Aorta (tissue), 5 donors: ENCODE data around the gene COA4. TPM values are rescaled to one million over a fixed set of nuclear protein-coding genes. Genes with fewer than 3 reads are reported as not detected.
"Not testable (repeated sequence)": the region's sequence is repeated elsewhere in the genome, so short reads cannot be mapped to it uniquely, and the experiment has no call there.

Source experiments
- ATAC-seq: fragments of 200-7000 bp; cut with Tn5 transposase; one replicate; pipeline ENCODE4 v1.9.1; 2022; ENCODE audit warnings: moderate library complexity; ENCODE audit not compliant: low FRiP score
- DNase-seq, 2 donors: peaks; one replicate each; pipeline ENCODE4 v3.0.0-alpha.2; 2020
- H3K27ac ChIP-seq, 2 donors: one replicate each; pipeline ENCODE4 v1.5.1; 2013; ENCODE audit warnings: low read length in 2 of 2, mild to moderate bottlenecking in 2 of 2, moderate library complexity in 2 of 2, control low read depth in 1 of 2, inconsistent platforms in 1 of 2, low read depth in 1 of 2
- H3K27me3 ChIP-seq, 2 donors: one replicate each; pipeline ENCODE4 v1.6.1; 2013; ENCODE audit warnings: control low read depth in 1 of 2, low read length in 1 of 2, mild to moderate bottlenecking in 1 of 2, moderate library complexity in 1 of 2; ENCODE audit not compliant: insufficient read depth in 2 of 2, control insufficient read depth in 1 of 2
- H3K36me3 ChIP-seq, 2 donors: one replicate each; pipeline ENCODE4 v1.6.1; 2013; ENCODE audit warnings: control low read depth in 1 of 2, low read length in 1 of 2, mild to moderate bottlenecking in 1 of 2; ENCODE audit not compliant: insufficient read depth in 2 of 2, control insufficient read depth in 1 of 2
- H3K4me1 ChIP-seq, 2 donors: one replicate each; pipeline ENCODE4 v1.6.1; 2013; ENCODE audit warnings: low read length in 2 of 2, control low read depth in 1 of 2, mild to moderate bottlenecking in 1 of 2, moderate library complexity in 1 of 2; ENCODE audit not compliant: insufficient read depth in 2 of 2, control insufficient read depth in 1 of 2
- H3K4me3 ChIP-seq, 2 donors: one replicate each; pipeline ENCODE4 v1.5.1; 2013; ENCODE audit warnings: low read length in 2 of 2, control low read depth in 1 of 2, mild to moderate bottlenecking in 1 of 2
- H3K9me3 ChIP-seq: one replicate; pipeline ENCODE4 v1.6.1; 2013; ENCODE audit warnings: mild to moderate bottlenecking, low read length; ENCODE audit not compliant: control insufficient read depth
- WGBS, 2 donors: extraction: QIAGEN DNeasy Blood & Tissue Kit; methylation state at CpG; one replicate each; pipeline ENCODE4 v1.1.7; 2013; 5-methylcytosine and 5-hydroxymethylcytosine counted together
- intact Hi-C, 2 donors: fragments of 100-400 bp; cut with DNase I; formaldehyde crosslinking; loops; one replicate each; pipeline versions ENCODE4 v1.14.2 to v1.15.0; 2022
- polyA plus RNA-seq, 2 donors: library from polyadenylated mRNA; stranded (reverse); fragments of 200-250 nt; gene quantifications; one replicate each; pipeline ENCODE4 v1.2.3, GENCODE V29; 2013
- total RNA-seq, 2 donors: library from RNA; stranded (reverse); fragmentation: NEBNext Ultra II Directional; extraction: Animal tissue kit (Norgen Biotek cat#: 25700); gene quantifications; one replicate each; pipeline ENCODE4 v1.2.1, GENCODE V29; 2021
- donor health status: healthy with polysubstance abuse.
- donor health status: Bipolar disorder and iron deficiency.
- donor health status: DM: no; HTN: no; CAD: no.
- donor health status: DM: no; HTN: no; CAD: no.
- donor health status: DM: yes; HTN: yes; CAD: no.

The COA4 gene
- total and polyA plus RNA-seq, 4 donors: 34.1 to 77.0 (median 47.8) TPM

DNA sequence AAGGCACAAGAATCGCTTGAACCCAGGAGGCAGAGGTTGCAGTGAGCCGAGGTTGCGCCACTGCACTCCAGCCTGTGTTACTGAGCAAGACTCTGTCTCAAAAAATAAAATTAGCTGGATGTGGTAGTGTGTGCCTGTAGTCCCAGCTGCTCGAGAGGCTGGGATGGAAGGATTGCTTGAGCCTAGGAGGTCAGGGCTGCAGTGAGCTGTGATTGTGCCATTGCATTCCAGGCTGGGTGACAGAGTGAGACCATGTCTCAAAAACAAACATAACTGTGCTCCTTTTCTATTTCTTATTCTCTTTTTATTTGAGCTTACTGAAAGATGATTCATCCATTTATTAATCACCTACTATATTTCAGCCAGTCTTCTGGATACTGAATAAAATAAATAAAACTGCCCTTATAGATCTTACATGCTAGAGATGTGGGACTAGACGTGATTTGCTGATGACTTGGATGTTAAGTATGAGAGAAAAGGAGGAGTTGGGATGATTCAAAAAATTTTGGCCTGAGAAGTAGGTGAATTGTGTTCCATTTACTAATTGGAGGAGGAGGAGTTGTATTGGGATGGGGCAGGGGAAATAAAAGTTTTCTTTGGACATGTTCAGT lies 18.2 kb upstream of the COA4 start:
- Histone ChIP-seq H3K36me3 (peaks cover 2% of the 10 kb centered on the region in 2 donors), H3K4me1 (no peaks in the 10 kb centered on the region), H3K4me3 (no peak overlapping the region), H3K27ac (no peak overlapping the region), H3K9me3 (no peaks in the 10 kb centered on the region), H3K27me3 (no peaks in the 10 kb centered on the region)
- DNase-seq: no peak
- WGBS, 2 donors: 88 to 94% methylated on average over 5 of the region's 5 CpGs
- intact Hi-C loops: no loop called here
- no peak for ATAC-seq

DNA sequence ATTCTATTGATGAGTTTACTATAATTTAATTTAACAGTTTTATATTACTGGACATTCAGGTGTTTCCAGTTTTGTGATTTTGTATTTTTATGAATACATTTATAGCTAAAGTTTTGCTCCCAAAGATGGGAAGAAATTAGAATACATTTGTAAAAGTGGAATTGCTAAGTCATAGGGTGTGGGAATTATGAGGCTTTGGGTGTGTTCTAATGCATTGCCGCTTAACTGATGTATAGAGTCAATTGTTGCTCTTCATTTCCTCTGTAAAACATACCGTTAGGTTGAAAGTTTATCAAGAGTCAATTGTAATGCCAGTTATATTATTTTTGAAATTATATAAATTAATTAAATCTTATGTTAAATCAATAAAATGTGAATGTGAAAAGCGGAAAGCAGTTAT lies 16.4 kb upstream of the COA4 start:
- Histone ChIP-seq H3K4me1 (no peaks in the 10 kb centered on the region), H3K9me3 (no peaks in the 10 kb centered on the region), H3K27ac (no peak overlapping the region), H3K4me3 (no peak overlapping the region), H3K36me3 (peaks cover 2 to 3% of the 10 kb centered on the region in 2 donors), H3K27me3 (no peaks in the 10 kb centered on the region)
- WGBS, 2 donors: 97 to 98% methylated on average over 3 of the region's 3 CpGs
- DNase-seq (no peak), ATAC-seq (no peak)
- intact Hi-C loops: no loop called here

DNA sequence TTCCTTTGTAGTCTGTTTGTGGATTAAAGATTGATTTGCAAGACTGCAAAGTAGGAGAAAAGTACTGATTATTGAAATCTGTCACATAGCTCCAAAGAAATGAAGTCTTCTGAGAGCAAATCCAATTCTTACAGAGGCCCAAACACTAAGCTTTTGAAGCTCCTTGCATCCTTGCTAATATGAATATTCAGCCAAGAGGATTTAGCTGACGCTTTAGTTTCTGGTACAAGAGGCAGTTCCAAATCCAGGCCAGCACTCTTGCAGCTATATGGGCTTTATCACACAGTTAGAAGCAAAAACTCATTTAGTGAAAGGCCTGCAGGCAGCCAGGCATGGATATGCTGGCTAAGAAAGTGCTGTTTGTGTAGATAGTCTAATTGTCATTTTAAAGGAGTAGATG lies 12.9 kb upstream of the COA4 start:
- Histone ChIP-seq H3K4me3 (no peak overlapping the region), H3K36me3 (peaks cover 2% of the 10 kb centered on the region in 2 donors)

DNA sequence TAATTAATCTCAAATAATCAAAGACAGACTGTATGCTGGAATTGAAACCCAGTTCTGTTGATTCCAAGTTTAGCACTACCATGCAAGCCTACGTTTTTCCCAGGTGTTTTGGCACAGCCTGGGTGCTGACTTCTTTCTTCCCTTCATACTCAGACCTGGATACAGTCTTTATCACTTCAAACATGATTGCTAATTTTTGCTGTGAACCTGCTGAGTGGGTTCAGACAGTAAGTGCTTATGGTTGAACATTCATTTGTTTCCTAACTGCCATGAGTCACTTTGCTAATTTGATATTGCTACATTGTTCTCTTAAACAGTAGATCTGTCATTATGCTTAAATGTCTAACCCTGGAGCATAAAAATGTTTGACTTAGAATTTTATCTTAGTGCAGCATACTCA lies 12.4 kb upstream of the COA4 start:
- ATAC-seq: no peak
- Histone ChIP-seq H3K36me3 (peaks cover 2% of the 10 kb centered on the region in 2 donors), H3K27me3 (no peaks in the 10 kb centered on the region)

More for the DNA sequence above, 12.9 kb upstream of the COA4 start:
- WGBS, 2 donors: 91 to 94% methylated on average over 1 of the region's 1 CpG
- Histone ChIP-seq H3K27me3 (no peaks in the 10 kb centered on the region), H3K27ac (no peak overlapping the region), H3K4me1 (no peaks in the 10 kb centered on the region), H3K9me3 (no peaks in the 10 kb centered on the region)
- intact Hi-C loops: no loop called here
- no peak for ATAC-seq
- DNase-seq: no peak

DNA sequence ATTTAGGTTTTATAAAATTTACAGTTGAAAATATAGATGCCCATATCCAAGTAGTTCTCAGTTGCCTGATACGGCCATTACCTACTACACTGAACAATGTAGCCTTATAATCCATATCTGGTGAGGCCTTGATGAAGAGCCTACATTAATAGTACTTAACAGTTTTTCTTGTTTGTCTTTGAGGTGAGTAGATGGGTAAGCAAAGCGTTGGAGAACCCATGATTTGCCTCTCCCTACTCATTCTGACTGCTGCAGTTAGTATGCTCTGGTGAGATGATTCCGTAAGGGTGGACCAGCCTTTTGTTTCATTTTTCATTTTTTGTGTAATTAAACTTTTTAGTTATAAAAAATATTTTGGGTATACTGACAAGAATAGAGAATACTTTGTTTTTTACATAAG lies 11.6 kb upstream of the COA4 start:
- H3K27me3 ChIP-seq: no peaks in the 10 kb centered on the region
- no peaks in the 10 kb centered on the region for H3K4me1 ChIP-seq
- H3K36me3 ChIP-seq: peaks cover 2 to 3% of the 10 kb centered on the region in 2 donors
- intact Hi-C loops: no loop called here
- no peaks in the 10 kb centered on the region for H3K9me3 ChIP-seq
- no peak overlapping the region for H3K27ac ChIP-seq
- 89 to 90% methylated on average over 3 of the region's 3 CpGs for WGBS, 2 donors
- H3K4me3 ChIP-seq: no peak overlapping the region
- DNase-seq (no peak), ATAC-seq (no peak)

More for the DNA sequence above, 12.4 kb upstream of the COA4 start:
- Histone ChIP-seq H3K4me1 (no peaks in the 10 kb centered on the region), H3K9me3 (no peaks in the 10 kb centered on the region), H3K27ac (no peak overlapping the region), H3K4me3 (no peak overlapping the region)
- WGBS, 2 donors: 42 to 51% methylated on average over 1 of the region's 1 CpG
- DNase-seq: no peak
- intact Hi-C loops: no loop called here

DNA sequence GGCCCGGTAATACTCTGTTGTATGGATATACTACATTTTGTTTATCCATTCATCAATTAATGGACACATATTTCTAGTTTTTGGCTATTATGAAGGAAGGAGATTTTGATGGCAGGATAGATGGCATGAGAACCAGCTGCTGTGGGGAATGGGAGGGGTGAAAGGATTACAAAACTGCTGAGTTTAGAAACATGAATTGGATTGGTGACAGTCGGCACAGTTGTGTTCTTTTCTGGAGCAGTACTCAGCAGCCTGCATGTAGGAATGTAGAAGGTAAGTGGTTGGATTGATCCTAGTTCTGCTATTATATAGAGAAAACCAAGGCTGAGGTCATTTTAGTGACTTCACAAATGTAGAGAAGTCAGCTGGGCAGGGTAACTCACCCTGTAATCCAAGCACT lies 7.2 kb upstream of the COA4 start:
- intact Hi-C loops: no loop called here
- 88 to 91% methylated on average over 2 of the region's 2 CpGs for WGBS, 2 donors
- H3K4me1 ChIP-seq: no peaks in the 10 kb centered on the region
- no peak overlapping the region for H3K27ac ChIP-seq
- H3K27me3 ChIP-seq: no peaks in the 10 kb centered on the region
- H3K4me3 ChIP-seq: no peak overlapping the region
- ATAC-seq: no peak
- DNase-seq: no peak
- no peaks in the 10 kb centered on the region for H3K9me3 ChIP-seq
- H3K36me3 ChIP-seq: peaks cover 0 to 2% of the 10 kb centered on the region in 2 donors

DNA sequence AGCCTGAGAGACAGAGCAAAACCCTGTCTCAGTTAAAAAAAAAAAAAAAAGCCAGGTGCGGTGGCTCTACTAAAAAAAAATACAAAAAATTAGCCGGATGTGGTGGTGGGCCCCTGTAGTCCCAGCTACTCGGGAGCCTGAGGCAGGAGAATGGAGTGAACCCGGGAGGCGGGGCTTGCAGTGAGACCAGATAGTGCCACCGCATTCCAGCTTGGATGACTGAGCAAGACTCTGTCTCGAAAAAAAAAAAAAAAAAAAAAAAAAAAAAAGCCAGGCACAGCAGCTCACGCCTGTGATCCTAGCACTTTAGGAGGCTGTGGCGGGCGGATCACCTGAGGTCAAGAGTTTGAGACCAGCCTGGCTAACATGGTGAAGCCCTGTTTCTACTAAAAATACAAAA lies 3.8 kb upstream of the COA4 start:
- DNase-seq, H3K27me3 ChIP-seq, H3K27ac ChIP-seq, H3K4me1 ChIP-seq, ATAC-seq, H3K36me3 ChIP-seq, intact Hi-C loops, H3K4me3 ChIP-seq, H3K9me3 ChIP-seq: not testable (repeated sequence)
- 91 to 93% methylated on average over 8 to 10 of the region's 10 CpGs for WGBS, 2 donors

DNA sequence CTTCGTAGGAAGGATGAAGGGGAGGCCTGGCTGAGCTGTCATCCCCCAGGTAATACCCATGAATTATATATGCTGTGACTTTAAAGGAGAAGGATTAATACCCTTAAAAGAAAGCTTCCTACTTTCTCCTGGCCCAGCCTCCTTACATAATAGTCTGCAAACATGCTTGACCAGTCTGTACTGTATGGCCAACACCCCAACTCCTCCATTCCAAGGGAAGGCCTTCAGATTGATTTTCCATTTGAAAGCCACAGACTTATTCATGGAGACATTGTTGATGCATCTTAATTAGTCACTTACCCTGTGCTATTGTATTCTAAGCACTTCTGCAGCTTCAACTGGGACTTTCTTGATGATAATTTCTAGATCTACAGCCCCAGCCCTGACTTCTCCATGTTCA lies 2.1 kb upstream of the COA4 start:
- 78 to 80% methylated on average over 1 of the region's 1 CpG for WGBS, 2 donors
- H3K9me3 ChIP-seq: no peaks in the 10 kb centered on the region
- H3K4me3 ChIP-seq: no peak overlapping the region
- H3K27ac ChIP-seq: no peak overlapping the region
- no peak for DNase-seq
- no peaks in the 10 kb centered on the region for H3K36me3 ChIP-seq
- no peak for ATAC-seq
- peaks cover 0 to 7% of the 10 kb centered on the region in 2 donors for H3K4me1 ChIP-seq
- intact Hi-C loops: no loop called here
- no peaks in the 10 kb centered on the region for H3K27me3 ChIP-seq

DNA sequence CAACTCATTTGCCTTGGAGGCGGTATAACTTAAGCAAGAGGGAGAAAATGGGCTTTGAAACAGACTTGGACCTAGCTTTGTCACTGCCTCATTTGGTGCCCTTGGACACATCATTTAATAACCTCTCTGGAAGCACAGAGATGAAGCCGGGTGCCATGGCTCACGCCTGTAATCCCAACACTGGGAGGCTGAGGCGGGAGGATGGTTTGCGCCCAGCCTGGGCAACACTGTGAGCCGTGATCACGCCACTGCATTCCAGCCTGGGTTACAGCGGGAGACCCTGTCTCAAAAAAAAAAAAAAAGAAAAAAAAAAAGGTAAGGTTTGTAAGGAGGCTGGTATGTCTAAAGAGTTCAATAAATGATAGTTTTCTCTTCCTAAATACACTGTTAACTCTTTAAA lies 806 bp downstream of the COA4 start:
- Histone ChIP-seq H3K9me3 (no peaks in the 10 kb centered on the region), H3K27ac (no peak overlapping the region), H3K36me3 (peaks cover 0 to 2% of the 10 kb centered on the region in 2 donors), H3K27me3 (no peaks in the 10 kb centered on the region), H3K4me3 (peak overlapping the region; percentile 74 to 79), H3K4me1 (peaks cover 0 to 7% of the 10 kb centered on the region in 2 donors)
- ATAC-seq: no peak
- intact Hi-C loops: no loop called here
- 33 to 37% methylated on average over 8 of the region's 8 CpGs for WGBS, 2 donors
- DNase-seq: no peak
